Measurements from ENCODE around the gene PTBP3.

GRCh38 chr9:112232233-112232632, 101.2 kb downstream of the PTBP3 start:
- TF ChIP-seq CTCF (IDR thresholded peaks at IDR 0.05; ENCODE audit: low read depth, low read length) (no peak), POLR2A (IDR thresholded peaks at IDR 0.05; ENCODE audit: extremely low read depth, insufficient read length) (no peak), MYC (IDR thresholded peaks at IDR 0.05; ENCODE audit: low read depth, low read length) (no peak), MAX (IDR thresholded peaks at IDR 0.05; ENCODE audit: low read depth, low read length) (no peak)

Measured in NB4 (cell line).